HG03097 (cell line): ENCODE measurements around the gene DHRS7.
"Not testable (repeated sequence)": the region's sequence is repeated elsewhere in the genome, so short reads cannot be mapped to it uniquely, and the experiment has no call there.

Source experiments
- ATAC-seq: cut with Tn5 transposase; IDR thresholded peaks from one replicate; pipeline ENCODE4 v1.9.1; 2021; ENCODE audit not compliant: unreplicated experiment, low FRiP score

DHRS7 gene

DNA sequence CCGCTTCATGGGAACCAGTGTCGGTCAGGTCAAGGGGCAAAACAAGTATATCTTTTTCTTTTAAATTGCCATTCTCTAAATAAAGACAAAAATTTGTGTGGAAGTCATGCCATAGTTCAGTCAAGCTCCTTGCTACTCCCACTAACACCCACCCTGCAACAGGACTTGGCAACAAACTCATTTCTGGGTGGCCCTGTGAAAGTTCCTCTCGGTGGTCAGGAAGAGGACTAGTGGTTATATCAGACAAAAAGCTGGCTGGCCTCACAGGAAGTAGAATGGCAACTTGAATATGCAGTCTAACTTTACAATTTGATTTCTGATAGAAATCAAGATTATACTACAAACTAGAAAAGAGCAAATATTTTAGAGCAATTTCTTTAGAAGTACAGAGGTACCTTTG, 11.2 kb downstream of the DHRS7 start:
- no peak for ATAC-seq

DNA sequence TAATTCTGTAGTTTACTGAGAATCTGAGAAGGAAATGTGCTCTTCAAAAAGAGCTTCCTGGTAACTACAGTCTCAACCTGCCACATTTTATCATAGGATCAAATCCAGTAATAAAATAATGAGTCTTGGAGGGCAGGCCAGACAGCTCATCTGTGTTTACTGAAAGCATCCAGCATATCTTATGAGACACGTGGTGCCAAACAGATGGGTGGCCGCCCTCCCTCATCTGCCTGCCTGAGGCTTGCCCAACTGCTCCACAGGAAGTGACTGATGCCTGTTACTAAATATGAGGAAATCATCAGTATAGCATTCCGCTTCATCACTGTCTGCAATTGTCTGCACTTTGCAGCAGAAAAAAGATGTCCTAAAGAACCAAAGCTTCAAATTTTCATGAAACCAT, 13.5 kb downstream of the DHRS7 start:
- peak; percentile 77 for ATAC-seq

DNA sequence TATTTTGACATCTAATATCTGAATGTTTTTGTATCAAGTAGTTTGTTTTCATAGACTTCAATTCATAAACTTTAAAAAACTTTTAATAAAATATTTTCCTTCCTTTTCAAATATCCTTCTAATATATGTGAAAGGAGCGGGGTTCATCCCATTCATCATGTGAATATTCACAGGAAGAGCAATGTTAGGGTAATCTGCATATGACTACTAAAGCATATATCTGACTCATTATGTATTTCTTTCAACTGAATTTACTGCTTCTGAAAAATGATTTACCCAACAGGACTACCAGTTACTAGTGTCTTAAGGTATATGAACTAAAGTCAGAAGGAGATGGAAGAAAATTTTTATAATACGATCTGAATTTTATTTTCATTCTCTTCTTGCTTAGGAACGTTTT, 30.5 kb downstream of the DHRS7 start:
- ATAC-seq: no peak

DNA sequence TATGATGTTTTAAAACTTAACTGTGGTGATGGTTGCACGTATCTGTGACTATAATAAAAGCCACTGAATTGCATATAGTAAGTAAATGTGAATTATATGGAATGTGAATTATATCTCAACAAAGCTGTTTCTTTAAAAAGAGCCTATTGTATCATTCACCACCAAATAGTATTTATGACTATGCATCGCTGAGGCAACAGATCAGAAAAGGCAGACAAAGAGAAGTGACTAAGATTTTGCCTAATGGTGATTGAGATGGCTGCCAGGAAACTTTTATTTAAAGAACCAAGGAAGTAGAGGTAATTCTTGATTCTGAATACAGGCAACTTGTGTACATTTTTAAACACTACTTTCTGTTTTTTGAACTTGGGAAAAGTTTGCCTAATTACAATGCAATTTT, 31.7 kb downstream of the DHRS7 start:
- no peak for ATAC-seq

GRCh38 chr14:60125918-60126317, 39.3 kb downstream of the DHRS7 start:
- ATAC-seq: no peak

GRCh38 chr14:60116181-60116580, 49.0 kb downstream of the DHRS7 start:
- no peak for ATAC-seq

- no peak for ATAC-seq
Observed at GRCh38 chr14:60114881-60115280, 50.3 kb downstream of the DHRS7 start.

DNA sequence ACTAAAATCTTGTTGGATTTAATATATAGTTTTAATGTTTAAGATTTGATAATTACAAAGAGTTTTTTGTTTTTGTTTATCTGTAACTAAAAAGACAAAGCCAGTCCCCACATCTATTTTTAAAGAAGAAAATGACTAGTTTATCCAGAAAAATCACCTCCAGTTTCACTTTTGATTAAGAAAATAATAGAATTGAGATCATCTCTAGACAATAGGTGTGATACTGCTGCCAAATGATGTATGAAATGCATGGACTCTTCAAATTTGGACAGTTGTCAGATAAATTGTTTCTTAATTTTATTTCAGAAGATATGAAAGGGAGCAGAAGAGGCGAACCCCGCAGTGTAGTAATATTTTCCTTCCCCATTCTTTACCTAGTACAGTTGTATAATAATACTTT, 53.5 kb downstream of the DHRS7 start:
- ATAC-seq: no peak

GRCh38 chr14:60107477-60107876, 57.7 kb downstream of the DHRS7 start:
- no peak for ATAC-seq

DNA sequence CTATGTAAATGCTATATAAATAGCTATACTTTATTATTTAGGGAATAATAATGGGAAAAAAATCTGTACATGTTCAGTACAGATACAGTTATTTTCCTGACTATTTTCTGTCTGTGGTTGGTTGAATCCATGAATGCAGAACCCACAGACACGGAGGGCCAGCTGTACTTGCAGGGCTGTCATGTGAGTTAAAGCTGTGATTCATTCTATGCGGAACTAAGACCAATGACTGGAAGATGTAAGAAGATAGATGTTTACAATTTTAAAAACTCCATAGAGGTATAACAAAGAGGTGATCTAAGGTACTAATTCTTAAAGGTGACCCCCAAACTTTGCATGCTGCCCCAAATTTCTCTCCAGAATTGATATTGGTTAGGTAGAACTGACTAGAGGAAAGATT, 58.9 kb downstream of the DHRS7 start:
- no peak for ATAC-seq

- ATAC-seq: no peak
Observed at GRCh38 chr14:60102389-60102788, 62.8 kb downstream of the DHRS7 start.

GRCh38 chr14:60101786-60102185, 63.4 kb downstream of the DHRS7 start:
- ATAC-seq: no peak

DNA sequence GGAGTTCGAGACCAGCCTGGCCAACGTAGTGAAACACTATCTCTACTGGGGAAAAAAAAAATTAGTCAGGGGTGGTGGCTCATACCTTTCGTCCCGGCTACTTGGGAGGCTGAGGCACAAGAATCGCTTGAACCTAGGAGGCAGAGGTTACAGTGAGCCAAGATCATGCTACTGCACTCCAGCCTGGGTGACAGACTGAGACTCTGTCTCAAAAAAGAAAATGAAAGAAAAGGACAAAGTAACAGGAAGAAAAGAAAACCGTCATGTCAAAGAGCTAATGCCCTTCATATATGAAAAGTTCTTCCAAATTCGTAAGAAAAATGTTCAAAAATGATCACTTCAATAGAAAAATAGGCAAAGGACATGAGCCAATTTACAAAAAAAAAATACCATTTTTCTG, 65.3 kb downstream of the DHRS7 start:
- ATAC-seq: not testable (repeated sequence)

GRCh38 chr14:60097974-60098373, 67.2 kb downstream of the DHRS7 start:
- no peak for ATAC-seq

DNA sequence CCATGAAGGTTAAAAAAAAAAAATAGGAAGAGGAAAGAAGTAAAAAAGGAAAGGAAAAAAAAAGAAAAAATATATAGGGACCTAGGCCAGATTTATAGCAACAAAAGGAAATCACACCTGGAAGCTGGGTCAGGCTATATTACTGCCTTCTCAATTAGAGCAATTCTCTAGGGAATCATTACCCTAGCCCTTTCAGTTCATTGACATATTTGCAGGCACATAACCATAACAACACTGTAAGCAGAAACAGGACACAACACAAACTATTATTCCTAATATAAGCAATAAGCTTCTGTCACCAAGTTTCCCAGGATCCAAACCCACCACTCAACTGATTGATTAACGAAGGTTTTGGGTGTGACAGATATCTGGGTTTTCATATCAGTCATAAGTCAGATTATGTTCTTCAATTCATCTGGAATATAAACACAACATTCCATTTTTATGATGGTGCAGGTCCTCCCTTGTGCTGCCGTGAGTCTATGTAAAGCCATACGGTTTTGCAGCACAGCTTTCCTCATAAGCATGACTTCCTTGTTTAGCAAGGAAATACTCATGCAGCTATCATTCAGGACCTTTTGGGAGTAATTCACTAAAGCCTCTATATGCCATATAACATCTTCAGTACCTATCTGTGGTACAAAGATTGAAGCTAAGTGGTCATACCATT, 69.3 kb downstream of the DHRS7 start:
- ATAC-seq: no peak

DNA sequence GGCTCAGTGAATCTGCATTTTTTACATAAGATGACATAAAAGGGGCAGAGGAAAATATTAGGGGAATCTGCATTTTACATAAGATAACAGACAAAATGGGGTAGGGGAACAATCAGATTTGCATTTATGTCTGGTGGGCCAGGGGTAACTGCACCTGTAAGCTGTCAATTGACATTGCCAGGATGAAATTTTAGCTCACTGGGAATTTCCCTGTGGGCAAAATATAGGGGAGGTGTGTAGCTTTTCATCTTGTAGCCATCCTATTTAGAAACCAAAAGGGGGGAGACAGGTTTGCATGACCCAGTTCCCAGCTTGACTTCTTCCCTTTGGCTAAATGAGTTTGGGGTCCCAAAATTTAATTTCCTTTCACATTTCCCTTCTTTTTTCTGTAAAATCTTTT, 70.0 kb downstream of the DHRS7 start:
- ATAC-seq: no peak

DNA sequence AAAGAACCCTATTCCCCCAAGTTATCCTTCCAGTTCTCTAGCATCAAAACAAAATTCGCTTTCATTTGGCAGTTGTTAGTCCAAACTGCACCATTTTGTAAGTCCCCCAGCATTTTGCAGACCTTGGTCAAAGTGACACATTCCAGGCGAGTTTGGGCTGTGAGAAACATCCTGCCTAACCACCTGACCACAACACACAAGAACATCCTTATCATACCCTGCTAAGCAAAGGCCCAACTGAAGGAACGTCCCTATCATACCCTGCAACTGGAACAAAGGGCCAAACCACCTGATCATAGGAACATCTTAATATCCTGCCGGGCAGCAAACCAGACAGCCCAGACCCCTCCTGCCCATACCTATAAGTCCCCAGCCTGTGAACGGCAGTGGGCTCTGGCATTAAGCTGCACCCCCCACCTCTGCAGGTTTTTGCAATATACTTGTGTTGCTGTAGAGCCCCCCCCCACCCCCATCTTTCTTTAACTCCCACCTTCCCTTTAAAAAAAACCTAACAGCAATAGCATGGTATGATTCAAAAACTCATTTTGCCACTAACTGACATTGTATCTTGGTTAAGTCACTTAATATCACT, 70.8 kb downstream of the DHRS7 start:
- no peak for ATAC-seq
